ENCODE data around the gene NOS1AP. TPM values are rescaled to one million over a fixed set of nuclear protein-coding genes. Genes with fewer than 3 reads are reported as not detected.
"Not testable (repeated sequence)": the region's sequence is repeated elsewhere in the genome, so short reads cannot be mapped to it uniquely, and the experiment has no call there.

NOS1AP gene
- total RNA-seq, 1 experiment from 2014 or later: 0.76 TPM

DNA sequence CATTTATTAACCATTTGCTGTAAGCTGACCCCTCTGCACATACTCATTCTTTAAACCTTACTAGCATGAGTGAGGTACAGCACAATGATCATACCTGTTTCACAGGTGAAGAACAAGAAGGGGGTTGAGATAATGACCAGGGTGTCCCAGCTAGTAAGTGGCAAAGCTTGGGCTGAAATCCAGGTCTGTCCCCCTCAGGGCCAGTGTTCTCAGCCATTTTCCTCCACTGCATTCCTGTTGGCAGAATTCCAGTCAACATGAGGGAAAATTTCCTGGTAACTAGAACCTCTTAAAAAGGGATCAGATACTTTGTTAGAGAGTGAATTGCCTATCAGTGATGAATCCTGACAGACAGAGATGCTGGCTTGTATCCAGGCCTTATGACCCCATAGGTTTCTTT is 259.0 kb downstream of the NOS1AP start:
- peak; percentile 7 for DNase-seq (ENCODE audit: low read depth)

DNA sequence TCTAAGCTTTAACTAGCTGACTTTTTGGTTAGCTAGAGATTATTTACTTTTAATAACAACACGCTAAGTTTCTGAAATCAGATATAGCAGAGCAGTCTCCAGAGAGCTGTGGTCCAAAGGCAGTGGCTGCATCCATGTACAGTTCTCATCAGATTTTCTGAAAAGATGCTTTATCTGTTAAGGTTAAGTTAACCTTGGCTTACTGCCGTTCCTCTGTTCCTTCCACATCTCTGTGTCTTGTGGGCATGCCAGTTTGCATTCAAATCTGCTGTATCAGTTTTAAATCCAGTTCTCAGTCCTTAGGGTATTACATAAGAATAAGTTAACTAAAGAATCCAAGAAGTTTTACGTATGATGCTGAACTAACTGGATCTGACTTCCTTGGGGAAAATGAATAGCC is 260.3 kb downstream of the NOS1AP start:
- DNase-seq (ENCODE audit: low read depth): no peak

DNA sequence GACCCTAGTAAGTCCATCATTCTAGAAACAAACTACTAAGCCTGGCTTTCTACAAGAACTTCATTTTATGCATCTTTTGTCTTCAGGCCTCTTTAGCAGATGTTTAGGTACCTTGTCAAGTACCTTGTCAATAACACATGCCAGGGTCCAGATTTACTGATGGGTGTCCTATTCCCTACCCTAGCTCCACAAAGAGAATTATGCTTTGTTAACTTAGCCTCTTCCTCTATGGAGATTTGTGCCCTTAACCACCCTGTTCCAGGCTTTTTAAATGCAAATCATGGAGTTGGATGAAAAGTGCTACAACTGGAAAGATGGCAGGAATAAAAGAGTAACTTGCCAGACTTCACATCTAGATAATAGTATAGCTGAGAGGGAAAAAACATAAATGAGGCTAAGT is 264.5 kb downstream of the NOS1AP start:
- no peak for DNase-seq (ENCODE audit: low read depth)

DNA sequence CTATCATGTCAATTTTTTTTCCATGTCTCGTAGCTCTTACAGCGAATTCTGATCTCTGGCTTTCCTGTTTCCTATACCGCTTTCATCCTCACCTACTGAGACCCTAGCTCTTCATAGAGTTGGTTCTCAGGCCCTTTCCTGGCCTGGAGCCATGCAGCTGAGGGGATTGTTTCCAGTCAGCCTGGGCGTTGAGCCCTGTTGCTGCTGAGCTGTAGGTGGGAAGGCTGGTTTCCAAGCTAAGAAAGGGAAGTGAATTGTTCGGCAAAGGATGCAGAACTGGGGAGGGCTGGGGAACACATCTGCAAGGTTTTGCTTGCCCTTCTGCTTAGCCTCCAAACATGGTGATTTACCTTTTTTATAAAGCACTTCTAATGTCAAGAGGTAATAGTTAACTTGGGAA is 265.6 kb downstream of the NOS1AP start:
- no peak for DNase-seq (ENCODE audit: low read depth)

DNA sequence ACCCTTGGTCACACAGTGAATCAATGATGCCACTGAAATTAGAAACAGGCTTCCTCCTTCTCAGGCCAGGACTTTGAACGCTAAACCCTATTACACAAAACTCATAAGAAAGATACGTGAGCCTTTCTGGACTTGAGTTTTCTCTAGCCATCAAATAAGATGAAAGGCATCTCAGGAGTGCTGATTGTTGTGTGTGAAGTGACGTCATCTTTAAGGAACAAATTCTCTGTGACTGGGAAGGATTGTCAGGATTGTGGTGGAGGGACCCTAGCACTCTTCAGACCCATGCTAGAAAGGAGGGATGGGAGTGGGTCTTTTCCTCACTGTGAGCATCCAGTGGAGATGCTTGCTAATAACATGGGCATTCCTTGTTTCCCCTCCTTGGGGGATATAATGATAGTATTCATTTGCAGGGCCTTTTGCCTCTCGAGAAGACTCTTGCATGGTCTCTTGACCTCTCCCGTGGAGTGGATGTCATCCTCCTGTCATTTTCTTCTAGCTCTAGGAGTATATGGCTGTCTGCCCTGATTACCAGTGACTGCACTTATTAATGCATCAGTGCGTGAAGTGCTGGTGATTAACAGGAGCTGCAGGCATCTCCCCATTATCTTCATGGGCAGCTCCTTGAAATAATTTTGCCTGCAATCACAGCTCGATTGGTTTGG is 267.3 kb downstream of the NOS1AP start:
- DNase-seq (ENCODE audit: low read depth): no peak

DNA sequence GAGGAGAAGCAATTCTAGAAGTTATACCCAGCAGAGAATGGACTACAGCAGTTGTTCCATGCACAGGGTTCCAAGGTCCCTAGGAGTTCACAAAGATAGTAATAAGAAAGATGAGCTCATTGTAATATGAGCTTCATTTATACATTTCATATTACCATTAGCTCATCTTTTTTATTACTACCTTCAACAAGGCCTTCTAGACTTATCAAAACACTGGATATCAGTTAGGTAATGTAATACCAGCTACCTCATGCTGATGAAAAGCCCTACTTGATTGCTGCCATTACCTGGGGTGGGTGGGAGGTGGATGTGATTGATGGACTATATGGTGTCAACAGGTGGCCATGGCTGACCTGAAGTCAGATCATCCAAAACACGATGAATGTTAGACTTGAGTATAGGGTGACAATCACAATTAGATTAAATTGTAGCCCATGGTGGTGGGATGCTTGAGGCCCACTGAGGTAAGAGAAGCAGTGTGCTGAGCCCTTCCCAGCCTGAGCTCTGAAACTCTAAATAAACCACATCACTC is 273.0 kb downstream of the NOS1AP start:
- no peak for DNase-seq (ENCODE audit: low read depth)

DNA sequence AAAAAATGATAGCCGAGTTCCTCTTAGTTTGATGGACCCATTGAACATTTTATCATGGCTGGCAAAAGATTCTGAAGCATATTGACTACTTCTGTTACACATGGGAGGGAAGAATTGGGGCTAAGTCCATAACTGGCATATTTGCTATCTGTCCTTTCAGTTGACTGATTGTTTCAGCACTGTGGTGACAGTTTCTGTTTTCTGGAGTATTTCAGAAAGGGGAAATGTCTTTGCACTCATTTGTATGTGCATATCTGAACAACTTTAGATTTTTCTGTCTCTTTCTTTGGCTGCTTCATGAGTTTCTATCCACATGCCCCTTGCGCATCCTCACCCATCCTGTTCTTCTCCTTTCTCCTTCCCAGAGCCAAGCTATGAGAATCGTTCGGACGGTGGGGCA is 274.0 kb downstream of the NOS1AP start:
- DNase-seq (ENCODE audit: low read depth): no peak

DNA sequence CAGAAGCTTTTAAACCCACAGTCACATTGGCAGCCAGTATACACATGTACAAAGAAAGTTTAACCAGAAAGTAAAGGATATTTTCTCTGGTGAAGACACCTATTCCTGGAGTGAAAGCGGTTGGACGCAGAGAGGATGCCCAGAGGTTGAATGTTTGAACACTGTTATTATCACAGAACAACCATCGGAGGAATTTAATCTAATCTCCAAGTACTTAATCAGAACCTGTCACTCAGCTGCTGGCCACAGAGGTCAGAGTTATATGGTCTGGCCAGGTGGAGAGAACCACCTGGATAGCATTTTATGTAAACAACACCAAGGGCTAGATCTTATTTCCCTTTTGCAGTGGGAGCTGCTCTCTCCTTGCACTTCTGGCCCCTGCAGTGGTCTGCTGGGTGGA is 277.8 kb downstream of the NOS1AP start:
- DNase-seq (ENCODE audit: low read depth): no peak

DNA sequence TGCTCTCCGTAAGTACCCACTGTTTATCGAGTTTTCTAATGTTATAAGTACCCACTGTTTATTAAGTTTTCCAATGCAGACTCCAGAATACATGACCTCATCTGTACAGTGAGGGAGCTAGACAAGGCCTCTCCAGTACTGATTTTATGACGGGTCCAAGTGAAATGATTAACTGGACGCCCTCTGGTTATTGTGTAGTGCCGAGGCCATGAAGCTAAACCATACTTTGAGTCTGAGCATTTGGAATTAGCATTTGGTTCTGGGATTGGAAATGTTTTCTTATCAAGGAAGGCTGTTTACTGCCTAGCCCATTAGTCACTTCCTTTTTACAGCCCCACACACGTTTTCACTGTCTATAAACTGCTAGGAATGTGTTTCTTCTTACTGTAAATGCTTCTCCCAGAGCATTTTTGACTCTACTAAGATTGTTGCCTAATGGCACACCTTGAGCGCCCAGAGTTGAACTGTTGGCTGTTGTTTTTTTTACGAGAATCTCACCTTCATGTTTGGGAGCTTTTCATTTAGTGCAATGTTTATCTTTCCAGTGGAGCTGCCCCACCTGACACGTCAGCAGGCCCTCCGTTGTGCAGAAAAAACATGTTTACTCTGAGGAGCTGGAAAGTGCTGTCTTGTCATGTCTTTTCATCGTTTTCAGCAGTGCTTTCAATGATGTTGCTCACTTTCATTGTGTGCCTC is 280.3 kb downstream of the NOS1AP start:
- DNase-seq (ENCODE audit: low read depth): peak; percentile 94

DNA sequence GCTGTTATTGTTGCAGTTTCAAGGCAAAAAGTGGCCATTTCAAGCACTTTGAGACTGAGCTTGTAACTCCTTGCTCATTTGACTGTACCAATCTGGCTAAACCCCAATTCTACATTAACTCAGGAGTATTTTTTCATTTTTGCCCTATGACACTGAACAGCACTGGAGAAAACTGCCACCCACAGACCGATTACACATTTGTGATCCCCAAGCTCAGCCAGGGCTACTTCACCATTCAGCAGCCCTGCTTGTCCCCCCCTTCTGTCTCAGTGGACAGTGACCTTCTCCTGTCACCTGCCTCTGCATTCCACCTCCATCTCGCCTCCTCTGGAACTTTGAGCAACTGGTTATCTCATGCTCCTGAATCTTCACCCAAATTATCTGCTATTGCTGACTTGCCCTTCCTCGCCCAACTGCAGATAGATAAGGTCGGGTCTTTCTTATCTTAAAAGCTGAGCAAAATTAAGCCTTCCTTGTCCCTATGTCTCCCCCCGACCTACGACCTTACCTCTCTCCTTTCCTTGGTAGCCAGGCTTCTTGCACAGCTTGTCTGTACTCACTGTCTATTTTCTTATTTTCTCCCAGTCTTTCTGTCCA is 281.9 kb downstream of the NOS1AP start:
- DNase-seq (ENCODE audit: low read depth): no peak

DNA sequence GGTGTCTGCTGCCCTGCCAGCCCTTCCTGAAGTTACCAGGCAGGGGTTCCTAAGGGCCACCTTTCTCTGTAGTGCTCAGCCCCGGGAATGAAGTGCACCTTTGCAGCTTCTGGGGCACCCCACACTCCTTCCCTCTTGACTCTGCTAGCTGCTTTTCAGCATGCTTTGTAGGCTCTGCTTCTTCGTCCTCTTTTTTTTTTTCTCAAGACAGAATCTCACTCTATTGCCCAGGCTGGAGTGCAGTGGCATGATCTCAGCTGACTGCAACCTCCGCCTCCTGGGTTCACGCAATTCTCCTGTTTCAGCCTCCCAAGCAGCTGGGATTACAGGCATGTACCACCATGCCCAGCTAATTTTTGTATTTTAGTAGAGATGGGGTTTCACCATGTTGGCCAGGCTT is 282.4 kb downstream of the NOS1AP start:
- DNase-seq (ENCODE audit: low read depth): not testable (repeated sequence)

DNA sequence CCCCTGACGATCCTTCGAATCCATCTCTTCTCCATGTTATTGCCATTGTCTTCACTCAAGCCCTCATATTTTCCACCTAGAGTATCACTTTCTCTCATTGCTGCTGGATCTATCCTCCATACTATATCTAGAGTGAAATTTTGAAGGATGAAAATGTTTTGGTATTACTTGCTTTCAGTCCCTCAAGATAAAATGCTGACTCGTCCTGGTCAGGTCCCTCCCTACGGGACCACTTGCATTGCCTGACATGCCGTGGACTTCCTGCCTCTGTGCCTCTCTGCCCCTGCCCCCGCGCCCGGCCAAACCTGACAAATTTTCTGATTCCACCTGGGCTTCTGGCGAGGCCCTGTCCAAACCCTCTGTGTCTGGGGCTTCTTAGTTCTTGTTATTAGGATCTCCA is 283.6 kb downstream of the NOS1AP start:
- no peak for DNase-seq (ENCODE audit: low read depth)

DNA sequence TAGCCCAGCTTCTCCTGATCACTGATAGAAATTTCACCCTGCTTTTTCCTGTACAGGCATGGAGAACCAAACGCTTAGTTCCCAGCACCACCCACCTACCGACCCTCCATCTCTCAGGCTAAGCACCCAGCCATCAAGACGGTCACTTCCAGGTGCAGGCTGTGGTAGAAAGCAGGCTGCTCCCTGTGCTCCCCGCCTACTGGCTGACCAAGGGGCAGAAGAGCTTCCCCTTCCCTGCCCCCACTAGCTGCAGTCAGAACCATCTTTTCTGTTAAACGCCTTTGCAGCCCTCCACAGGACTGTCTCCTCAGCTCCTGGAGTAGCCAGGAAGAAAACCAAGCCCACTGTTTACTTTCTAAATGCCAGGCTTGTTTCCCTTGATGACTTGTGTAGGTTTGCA is 284.2 kb downstream of the NOS1AP start:
- DNase-seq (ENCODE audit: low read depth): no peak

DNA sequence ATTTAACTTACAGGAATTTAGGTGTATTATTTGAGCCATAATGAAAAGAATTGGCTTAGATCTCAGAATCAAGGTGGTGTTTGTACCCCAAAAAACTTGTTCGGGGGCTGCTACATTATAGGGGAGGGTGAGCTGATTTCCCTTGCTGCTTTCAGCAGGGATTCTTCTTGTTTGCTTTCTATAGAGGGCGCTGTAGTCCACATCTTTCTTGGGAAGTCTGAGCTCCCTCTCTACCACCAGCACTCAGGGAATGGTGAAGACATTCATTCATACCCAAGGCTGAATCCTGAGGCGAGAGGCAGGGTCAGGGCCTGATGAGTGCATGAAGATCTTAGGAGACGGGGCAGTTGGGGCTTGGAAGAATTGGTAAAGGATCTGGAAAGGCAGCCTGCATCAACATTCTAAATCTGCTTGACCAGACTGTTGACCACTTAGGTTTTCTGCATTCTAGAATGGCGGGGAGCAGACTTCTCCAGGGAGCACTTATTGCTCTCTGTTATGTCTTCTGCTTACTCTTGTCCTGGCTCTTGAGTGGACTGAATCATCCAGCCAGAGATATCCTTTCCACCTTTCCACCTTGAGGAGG is 288.3 kb downstream of the NOS1AP start:
- DNase-seq (ENCODE audit: low read depth): peak; percentile 58

DNA sequence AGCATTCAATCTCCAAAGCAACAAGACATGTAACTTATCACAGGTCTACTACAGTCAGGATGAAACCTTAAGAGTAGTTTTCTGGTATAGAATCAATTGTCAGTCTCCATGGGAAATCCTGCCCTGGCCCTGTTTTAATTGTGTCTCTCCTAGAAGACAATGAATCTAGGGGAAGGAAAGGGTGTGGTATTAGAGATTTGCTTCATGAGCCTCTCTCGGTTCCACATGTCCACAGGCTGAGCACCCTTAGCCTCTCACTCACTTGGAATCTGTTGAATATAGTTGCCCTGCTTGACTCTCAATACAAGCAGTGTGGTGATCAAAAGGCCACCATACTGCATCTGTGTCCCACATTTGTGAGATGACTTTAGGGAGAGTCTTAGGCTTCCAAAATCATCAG is 289.4 kb downstream of the NOS1AP start:
- DNase-seq (ENCODE audit: low read depth): no peak

DNA sequence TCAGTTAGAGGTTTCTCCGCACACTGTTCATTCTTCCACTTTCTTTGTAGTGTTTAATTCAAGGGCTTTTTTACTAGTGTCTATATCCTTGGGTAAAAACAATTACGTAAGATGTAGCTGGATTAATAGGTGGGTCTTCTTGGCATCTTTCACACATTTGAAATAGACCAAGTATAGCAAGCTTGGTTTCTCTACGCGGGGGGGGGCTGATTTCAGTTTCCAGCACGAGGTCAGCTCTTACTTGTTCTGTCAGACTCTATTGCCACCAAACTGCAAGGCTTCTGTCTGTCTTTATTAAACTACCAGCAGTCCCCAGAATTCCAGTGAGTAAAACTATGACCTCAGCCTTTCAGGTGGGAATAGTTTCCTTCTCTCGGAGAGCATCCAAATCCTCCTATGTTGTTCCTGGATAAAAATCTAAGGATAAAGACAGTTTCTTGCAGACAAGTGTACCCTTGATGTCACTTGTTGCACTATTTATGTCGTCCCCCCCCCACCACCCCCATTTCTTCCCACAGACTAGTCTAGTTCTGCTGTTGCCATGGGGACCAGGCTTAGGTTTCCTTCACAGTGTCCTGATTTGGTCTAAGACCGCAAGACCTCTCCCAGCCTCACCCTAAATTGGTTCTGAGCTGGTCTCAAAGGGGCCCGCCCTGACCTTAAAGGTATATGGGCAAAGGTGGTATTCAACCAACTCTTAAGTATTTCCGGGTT is 290.2 kb downstream of the NOS1AP start:
- no peak for DNase-seq (ENCODE audit: low read depth)

DNA sequence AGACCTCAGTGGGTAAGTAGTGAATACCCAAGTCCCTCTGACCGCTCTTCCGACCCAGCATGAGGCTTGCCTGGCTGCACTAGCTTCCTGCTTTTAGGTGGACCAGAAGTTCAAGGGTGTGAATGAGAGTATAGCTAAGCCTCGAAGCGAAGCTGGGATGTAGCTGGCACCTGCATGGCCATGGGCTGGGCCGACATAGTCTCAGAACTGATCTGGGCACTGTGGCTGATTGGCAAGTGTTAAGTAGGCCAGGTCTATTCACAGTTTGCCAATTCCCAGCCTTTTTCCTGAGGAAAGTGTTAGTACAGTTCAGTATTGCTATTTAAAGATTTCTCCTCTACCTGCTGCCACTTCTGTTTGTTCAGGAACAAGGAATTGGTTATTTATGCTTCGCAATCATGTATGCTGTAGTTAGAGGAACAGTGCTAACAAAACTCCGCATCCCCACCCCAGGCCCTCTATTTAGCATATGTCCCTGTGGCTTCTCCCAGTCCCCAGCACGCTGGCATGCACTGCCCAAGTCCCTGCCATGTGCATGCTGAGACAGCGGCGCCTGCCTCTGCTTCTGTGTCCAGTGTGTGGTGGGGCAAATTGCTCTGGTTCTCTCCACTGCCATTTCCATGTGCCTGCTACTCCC is 290.9 kb downstream of the NOS1AP start:
- DNase-seq (ENCODE audit: low read depth): no peak

DNA sequence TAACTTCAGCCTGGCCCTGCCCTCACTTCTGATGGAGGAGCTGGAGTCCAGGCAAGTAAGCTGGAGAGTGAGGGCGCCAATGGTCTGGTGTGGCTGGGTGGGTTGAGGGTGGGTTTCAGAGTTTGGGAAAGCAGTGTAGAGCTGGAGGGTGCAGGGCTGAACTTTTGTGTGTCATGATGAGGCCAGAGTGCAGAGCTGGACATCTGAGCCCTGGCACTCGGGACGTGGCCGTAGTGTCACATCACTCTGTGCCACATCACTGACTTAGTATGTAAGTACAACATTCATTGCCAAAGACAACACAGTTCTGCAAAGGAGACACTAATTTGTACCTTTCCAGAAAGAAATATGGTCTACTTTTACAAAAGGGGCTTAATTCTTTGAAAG is 291.4 kb downstream of the NOS1AP start:
- DNase-seq (ENCODE audit: low read depth): no peak

DNA sequence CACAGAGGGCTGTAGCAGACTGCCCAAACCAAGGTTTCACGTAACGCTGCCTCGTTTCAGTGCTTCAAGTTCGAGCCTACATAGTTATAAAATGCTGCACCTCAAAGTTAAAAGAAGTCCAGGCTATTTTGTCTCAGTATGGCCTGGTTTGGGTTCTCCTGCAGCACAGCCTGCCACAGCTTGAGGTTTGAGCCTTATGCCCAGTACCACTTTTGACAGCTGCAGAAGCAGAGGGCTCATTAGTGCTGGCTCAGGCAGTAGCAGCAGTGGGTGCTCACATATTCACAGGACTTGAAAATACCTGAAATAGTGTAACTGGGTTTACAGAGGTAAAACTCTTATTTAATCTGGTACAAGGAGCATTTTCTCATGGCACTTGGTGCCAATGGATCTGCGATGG is 291.9 kb downstream of the NOS1AP start:
- DNase-seq (ENCODE audit: low read depth): no peak

DNA sequence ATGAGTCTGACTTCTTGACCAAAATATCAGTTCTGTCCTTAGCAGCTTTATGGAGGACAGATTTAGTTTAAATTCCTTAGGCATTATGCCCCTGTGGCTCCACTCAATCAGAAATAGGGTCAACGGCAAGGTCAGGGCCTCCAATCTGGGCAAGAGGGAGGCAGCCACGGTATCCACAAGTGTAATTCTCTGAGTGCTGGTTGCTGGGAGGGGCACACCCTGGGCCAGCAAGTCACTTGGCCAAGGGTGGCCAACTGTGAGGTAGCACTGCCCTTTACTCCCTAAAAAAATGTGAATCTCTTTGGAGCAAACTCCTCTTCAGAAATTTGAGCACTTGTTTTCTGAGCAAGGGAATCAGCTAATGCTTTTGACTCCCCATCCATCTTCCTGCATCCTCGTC is 294.3 kb downstream of the NOS1AP start:
- DNase-seq (ENCODE audit: low read depth): no peak

DNA sequence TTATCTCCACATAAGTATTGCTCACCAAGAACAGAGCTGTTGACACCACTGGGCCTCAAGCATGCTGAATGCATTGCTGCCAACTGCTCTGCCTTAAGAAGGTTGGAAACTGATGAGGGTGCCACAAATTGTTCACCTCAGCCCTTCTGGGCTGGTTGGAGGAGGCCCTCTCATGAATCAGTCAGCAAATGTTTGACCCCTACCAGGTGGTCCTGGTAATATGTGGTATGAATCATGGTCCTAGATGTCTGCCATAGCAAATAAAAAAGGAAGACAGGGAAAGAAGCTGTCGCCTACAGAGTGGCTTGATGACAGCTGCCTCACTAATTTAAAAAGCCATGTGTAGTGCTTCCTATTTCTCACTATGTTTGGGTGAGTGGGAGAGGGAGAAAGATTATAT is 295.0 kb downstream of the NOS1AP start:
- DNase-seq (ENCODE audit: low read depth): peak; percentile 24
